Uterus (tissue), 2 donors: Measurements from ENCODE around the gene ZNF780B.

Experiments used
- POLR2A ChIP-seq, 2 donors: fragments of 450-650 bp; IDR thresholded peaks; one replicate each; pipeline ENCODE4 v1.6.1; 2016; ENCODE audit warnings: antibody characterized with exemption in 2 of 2, mild to moderate bottlenecking in 1 of 2, moderate library complexity in 1 of 2
- TF ChIP-seq, protein P1 (sequence below), 4 experiments: fragments of 200-600 bp in 2 of 4; fragments of 450-650 bp in 2 of 4; sonication (generic) in 2 of 4; IDR thresholded peaks; one replicate each; pipeline ENCODE4 v1.5.1; 2016 to 2019; ENCODE audit warnings: antibody characterized with exemption in 4 of 4, mild to moderate bottlenecking in 2 of 4, moderate library complexity in 1 of 4

DNA sequence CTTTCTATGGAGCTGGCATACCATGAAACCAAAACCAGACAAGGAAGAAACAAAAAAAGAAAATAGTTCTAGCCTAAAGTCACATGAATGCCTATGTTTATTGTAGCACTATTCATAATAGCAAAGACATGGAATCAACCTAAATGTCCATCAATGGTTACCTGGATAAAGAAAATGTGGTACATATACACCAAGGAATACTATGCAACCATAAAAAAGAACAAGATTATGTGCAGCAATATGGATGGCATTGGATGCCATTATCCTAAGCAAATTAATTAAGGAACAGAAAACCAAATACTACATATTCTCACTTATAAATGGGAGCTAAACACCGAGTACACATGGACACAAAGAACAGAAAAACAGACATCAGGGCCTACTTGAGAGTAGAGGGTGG, 24.3 kb upstream of the ZNF780B start:
- TF ChIP-seq, protein P1, sequence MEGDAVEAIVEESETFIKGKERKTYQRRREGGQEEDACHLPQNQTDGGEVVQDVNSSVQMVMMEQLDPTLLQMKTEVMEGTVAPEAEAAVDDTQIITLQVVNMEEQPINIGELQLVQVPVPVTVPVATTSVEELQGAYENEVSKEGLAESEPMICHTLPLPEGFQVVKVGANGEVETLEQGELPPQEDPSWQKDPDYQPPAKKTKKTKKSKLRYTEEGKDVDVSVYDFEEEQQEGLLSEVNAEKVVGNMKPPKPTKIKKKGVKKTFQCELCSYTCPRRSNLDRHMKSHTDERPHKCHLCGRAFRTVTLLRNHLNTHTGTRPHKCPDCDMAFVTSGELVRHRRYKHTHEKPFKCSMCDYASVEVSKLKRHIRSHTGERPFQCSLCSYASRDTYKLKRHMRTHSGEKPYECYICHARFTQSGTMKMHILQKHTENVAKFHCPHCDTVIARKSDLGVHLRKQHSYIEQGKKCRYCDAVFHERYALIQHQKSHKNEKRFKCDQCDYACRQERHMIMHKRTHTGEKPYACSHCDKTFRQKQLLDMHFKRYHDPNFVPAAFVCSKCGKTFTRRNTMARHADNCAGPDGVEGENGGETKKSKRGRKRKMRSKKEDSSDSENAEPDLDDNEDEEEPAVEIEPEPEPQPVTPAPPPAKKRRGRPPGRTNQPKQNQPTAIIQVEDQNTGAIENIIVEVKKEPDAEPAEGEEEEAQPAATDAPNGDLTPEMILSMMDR (IDR thresholded peaks at IDR 0.05): no peak
- no peak for TF ChIP-seq POLR2A (IDR thresholded peaks at IDR 0.05)
